OCI-LY3 (cell line): Measurements from ENCODE around the gene TIRAP.

Experiments used
- CTCF ChIP-seq: fragments of 200-600, 300-600 bp; sonication (generic); IDR thresholded peaks from 2 replicates; pipeline ENCODE4 v1.5.1; 2014; ENCODE audit warnings: antibody characterized with exemption, low read length, low read depth
- EZH2phosphoT487 ChIP-seq: fragments of 200-600 bp; shearing (Covaris generic); IDR thresholded peaks from 2 replicates; pipeline ENCODE4 v1.6.1; 2018; ENCODE audit warnings: antibody characterized with exemption, mixed run types, low read depth

DNA sequence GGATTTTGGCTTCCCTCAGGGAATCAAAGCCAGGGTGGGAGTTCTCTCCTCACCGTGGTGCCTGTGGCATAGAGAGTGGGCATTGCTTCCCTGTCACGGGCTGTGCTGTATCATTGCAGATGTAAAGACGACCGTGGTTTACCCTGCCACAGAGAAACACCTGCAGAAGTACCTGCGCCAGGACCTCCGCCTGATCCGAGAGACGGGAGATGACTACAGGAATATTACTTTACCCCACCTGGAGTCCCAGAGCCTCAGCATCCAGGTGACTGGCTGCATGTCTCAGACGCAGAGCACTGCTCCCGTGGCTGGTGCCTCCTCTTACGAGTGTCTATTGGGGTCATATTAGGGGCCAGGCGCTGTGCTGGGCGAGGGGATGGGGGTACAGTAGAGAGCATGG, 48.4 kb downstream of the TIRAP start:
- TF ChIP-seq CTCF (no peak), EZH2phosphoT487 (no peak)
